HG03039 (cell line): Measurements from ENCODE around the gene CX3CL1.
"Not testable (repeated sequence)": the region's sequence is repeated elsewhere in the genome, so short reads cannot be mapped to it uniquely, and the experiment has no call there.

ENCODE experiments used
- ATAC-seq: cut with Tn5 transposase; IDR thresholded peaks from one replicate; pipeline ENCODE4 v1.9.1; 2021; ENCODE audit warnings: mild to moderate bottlenecking, moderate library complexity; ENCODE audit not compliant: unreplicated experiment

Gene CX3CL1

DNA sequence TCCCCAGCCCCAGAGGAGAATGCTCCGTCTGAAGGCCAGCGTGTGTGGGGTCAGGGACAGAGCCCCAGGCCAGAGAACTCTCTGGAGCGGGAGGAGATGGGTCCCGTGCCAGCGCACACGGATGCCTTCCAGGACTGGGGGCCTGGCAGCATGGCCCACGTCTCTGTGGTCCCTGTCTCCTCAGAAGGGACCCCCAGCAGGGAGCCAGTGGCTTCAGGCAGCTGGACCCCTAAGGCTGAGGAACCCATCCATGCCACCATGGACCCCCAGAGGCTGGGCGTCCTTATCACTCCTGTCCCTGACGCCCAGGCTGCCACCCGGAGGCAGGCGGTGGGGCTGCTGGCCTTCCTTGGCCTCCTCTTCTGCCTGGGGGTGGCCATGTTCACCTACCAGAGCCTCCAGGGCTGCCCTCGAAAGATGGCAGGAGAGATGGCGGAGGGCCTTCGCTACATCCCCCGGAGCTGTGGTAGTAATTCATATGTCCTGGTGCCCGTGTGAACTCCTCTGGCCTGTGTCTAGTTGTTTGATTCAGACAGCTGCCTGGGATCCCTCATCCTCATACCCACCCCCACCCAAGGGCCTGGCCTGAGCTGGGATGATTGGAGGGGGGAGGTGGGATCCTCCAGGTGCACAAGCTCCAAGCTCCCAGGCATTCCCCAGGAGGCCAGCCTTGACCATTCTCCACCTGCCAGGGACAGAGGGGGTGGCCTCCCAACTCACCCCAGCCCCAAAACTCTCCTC, 10.4 kb downstream of the CX3CL1 start:
- no peak for ATAC-seq

DNA sequence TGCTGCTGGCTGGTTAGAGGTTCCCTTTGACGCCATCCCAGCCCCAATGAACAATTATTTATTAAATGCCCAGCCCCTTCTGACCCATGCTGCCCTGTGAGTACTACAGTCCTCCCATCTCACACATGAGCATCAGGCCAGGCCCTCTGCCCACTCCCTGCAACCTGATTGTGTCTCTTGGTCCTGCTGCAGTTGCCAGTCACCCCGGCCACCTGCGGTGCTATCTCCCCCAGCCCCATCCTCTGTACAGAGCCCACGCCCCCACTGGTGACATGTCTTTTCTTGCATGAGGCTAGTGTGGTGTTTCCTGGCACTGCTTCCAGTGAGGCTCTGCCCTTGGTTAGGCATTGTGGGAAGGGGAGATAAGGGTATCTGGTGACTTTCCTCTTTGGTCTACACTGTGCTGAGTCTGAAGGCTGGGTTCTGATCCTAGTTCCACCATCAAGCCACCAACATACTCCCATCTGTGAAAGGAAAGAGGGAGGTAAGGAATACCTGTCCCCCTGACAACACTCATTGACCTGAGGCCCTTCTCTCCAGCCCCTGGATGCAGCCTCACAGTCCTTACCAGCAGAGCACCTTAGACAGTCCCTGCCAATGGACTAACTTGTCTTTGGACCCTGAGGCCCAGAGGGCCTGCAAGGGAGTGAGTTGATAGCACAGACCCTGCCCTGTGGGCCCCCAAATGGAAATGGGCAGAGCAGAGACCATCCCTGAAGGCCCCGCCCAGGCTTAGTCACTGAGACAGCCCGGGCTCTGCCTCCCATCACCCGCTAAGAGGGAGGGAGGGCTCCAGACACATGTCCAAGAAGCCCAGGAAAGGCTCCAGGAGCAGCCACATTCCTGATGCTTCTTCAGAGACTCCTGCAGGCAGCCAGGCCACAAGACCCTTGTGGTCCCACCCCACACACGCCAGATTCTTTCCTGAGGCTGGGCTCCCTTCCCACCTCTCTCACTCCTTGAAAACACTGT, 11.3 kb downstream of the CX3CL1 start:
- ATAC-seq, result no peak

DNA sequence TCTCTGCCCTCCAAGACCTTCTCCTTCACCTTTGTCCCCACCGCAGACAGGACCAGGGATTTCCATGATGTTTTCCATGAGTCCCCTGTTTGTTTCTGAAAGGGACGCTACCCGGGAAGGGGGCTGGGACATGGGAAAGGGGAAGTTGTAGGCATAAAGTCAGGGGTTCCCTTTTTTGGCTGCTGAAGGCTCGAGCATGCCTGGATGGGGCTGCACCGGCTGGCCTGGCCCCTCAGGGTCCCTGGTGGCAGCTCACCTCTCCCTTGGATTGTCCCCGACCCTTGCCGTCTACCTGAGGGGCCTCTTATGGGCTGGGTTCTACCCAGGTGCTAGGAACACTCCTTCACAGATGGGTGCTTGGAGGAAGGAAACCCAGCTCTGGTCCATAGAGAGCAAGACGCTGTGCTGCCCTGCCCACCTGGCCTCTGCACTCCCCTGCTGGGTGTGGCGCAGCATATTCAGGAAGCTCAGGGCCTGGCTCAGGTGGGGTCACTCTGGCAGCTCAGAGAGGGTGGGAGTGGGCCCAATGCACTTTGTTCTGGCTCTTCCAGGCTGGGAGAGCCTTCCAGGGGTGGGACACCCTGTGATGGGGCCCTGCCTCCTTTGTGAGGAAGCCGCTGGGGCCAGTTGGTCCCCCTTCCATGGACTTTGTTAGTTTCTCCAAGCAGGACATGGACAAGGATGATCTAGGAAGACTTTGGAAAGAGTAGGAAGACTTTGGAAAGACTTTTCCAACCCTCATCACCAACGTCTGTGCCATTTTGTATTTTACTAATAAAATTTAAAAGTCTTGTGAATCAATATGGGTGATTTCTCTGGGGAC, 12.2 kb downstream of the CX3CL1 start:
- ATAC-seq, result no peak

DNA sequence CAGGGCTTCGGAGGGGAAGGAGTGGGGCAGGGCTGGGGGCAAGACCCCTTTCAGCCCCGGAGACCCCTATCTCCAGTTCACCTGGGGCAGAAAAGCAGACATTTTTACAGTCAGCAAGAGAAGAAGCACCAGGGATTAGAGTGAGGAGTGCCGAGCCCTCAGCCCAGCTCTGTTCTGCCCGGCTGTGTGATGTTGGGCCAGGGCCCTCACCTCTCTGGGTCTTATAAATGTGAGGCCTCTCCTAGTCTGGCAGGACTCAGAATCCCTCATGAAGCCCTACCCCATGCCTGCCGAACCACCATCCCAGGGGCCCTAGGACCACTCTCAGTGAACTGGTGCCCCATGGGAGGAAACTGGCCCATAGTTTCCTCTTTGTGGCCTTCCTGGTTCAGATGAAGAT, 12.8 kb downstream of the CX3CL1 start:
- no peak for ATAC-seq

DNA sequence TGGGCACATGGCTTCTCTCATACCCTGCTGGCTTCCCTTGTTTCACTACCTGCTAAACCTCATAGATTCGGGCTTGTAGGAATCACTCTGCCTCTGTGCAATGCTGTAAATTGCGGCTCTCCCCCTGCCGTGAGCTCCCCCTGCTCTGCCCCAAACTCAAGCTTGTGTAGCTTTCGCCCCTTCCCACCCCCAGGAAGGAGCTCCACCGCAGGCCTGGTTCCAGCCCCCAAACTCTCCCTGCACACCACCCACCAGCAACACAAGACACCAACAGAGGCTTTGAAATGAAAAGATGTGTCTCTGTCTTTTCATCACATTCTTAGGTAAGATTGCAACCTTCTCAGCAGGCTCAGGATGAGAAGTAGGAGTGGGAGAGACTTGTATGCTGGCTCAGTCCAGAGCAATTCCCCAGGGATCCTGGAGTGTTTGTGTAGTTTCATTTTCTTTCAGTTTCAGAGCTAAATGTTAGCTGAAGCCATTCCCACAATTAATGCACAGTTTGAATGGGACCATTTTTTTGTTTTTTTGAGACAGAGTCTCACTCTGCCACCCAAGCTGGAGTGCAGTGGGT, 14.2 kb downstream of the CX3CL1 start:
- no peak for ATAC-seq

DNA sequence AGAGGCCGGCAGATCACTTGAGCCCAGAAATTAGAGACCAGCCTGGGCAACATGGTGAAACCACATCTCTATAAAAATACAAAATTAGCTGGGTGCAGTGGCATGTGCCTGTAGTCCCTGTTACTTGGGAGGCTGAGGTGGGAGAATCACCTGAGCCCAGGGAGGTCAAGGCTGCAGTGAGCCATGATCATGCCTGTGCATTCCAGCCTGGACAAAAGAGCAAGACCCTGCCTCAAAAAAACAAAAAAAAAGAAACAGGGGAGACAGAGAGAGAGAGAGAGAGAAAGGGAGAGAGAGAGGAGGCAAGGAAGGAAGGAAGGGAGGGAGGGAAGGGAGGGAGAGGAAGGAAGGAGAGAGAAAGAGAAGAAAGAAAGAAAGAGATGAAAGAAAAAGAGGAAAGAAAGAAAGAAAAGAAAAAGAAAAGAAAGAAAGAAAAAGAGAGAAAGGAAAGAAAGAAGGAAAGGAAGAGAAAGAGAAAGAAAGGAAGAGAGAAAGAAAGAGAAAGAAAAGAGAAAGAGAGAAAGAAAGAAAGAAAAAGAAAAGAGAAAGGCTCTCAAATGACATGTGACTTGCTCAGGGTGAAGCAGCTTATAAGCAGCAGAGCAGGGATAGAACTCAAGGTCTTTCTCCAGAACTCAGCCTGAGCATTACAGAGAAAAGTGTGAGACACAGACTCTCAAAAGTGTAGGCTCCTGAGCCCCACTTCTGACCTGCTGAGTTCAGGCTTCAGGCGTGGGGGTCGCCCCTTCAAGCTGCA, 15.5 kb downstream of the CX3CL1 start:
- ATAC-seq, result no peak

DNA sequence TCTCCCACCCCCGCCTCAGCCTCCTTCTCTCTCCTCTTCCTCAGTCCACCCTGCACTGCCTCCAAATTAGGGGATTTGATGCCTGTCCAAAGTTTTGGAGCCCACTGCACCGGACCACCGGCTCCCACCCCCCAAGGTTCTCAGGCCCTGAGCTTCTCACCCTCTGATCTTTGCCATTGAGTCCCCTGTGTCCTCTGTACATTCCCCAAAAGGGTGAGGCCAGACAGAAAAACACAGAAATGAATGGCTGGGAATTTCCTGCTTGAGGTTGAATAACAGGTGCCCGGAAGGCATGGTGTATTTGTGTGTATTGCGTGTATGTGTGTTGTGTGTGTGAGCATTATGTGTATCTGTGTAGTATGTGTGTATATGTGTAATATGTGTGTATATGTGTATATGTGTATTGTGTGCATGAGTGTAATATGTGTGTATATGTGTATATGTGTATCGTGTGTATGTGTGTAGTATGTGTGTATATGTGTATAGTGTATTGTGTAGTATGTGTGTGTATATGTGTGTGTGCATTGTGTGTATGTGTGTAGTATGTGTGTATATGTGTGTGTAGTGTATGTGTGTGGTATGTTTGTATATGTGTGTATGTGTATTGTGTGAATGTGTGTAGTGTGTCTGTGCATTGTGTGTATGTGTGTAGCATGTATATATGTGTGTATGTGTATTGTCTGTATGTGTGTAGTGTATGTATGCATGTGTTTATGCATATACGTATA, 16.2 kb downstream of the CX3CL1 start:
- ATAC-seq, result no peak

DNA sequence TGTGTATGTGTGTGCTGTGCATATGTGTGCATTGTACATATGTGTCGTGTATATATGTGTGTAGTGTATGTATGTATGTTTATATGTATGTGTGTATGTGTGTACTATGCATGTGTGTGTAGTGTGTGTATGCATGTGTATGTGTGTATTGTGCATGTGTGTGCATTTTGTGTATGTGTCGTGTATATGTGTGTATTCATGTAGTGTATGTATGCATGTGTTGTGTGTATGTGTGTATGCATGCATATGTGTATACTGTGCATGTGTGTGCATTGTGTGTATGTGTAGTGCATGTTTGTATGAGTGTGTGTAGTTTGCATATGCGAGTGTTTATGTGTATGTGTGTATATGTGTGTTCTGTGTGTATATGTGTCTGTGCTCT, 16.8 kb downstream of the CX3CL1 start:
- ATAC-seq, result no peak

DNA sequence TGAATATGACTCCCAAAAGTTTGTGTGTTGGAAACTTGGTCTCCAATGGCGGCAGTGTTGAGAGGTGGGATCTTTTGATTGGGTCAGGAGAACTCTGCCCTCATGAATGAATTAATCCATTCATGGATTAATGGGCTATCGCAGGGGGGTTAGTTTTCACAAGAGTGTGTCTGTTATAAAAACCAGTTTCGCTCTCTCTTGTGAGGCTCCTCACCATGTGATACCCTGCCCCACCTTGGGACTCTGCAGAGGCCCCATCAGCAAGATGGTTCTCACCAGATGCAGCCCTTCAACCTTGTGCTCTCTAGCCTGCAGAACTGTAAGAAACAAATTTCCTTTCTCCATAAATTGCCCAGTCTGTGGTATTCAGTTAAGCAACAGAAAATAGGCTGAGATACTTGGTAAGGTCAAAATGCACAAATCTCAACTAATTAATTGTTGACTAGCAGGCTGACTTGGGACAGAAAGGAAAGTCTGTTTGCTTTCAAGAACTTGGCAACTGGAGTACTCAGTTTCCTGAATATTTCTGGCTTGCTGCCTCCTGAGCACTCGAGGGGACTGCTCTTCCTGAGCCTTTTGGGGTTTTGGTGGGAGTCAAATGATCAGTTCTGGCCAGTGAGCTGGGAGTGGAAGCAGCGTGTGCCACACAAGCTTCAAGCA, 18.5 kb downstream of the CX3CL1 start:
- no peak for ATAC-seq

DNA sequence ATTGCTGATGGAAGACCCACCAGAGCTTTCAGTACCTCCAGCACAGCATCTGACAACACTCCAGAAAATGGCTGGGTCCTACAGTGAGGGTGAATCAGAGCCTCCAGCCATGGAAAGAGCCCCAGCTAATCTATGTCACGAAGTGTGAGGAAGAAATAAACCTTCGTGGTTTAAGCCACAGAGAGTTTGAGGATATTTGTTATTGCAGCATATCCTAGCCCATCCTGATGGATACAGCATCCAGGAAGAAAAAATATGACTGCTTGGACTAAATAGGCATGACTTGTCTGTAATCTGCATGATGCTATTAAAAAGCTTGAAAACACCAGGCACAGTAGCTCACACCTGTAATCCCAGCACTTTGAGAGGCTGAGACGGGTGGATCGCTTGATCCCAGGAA, 19.0 kb downstream of the CX3CL1 start:
- ATAC-seq, result no peak

DNA sequence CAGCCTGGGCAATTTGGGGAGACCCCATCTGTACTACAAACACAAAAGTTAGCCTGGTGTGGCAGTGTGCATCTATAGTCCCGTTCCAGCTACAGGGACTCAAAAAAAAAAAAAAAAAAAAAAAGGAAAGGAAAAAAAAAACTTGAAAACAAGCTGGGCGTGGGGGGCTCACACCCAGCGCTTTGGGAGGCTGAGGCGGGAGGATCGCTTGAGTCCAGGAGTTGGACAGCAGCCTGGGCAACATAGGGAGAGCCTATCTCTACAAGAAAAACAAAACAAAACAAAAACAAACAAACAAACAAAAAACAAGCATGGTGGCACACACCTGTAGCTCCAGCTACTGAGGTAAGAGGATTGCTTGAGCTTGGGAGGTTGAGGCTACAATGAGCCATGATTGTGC, 19.4 kb downstream of the CX3CL1 start:
- no peak for ATAC-seq

DNA sequence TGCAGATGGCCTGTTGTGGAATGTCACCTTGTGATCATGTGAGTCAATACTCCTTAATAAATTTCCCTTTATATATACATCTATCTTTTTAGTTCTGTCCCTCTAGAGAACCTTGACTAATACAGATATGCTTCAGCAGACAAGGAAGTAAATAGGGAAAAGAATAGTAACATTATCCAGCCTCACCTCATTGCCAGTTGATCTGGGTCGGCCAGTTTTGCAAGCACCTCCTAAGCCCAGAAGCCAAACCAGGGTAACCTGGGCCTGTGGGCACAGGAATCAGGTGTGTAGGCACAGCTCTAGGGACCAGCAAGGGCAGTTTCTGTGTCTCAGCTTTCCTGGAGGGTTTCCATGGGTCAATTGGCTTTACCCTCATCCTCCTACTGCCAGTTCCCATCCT, 20.4 kb downstream of the CX3CL1 start:
- no peak for ATAC-seq

DNA sequence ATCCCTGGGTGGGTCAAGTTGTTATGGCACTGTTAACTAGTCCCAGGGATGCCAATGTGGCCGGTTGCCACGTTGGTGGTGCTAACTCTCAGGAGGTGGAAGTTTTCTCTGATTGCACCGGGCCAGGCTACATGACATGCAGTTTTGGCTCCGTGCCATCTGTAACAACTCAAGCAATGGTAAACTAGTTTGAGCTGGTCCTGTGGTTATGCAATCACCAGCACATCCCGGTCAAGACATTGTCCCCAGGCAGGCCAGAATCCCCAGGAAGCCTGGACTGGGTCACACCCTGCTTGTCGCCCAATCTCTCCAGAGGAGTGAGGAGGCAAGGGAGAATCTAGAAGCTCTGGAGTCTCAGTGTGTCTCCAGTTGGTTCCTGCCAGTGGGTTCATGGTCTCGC, 22.2 kb downstream of the CX3CL1 start:
- no peak for ATAC-seq

DNA sequence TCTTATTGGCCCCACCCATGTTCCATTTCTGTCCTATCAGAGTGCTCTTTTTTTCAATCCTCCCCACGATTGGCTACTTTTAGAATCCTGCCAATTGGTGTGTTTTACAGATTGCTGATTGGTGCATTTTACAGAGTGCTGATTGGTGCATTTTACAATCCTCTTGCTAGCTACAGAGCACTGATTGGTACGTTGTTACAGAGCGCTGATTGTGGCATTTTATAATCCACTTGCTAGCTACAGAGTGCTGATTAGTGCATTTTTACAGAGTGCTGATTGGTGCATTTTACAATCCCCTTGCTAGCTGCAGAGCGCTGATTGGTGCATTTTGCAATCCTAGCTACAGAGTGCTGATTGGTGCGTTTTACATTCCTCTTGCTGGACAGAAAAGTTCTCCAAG, 22.7 kb downstream of the CX3CL1 start:
- ATAC-seq, result no peak

DNA sequence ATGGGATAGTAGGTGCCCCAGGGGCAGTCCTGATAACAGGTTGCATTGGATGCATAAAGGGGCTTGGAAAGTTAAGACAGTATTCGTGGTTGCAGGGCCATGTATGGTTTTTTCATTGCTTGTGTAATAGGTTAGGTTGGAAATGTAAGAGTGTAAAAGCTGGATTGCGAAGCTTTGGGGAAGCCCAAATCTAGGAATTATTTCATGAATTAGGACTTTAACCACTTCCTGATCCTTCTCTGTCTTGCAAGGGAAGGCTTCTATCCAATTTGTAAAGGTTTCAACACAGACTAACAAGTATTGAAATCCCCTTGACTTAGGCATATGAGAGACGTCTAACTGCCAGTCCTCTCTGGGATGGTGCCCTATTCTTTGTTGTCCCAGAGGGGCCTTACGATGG, 24.5 kb downstream of the CX3CL1 start:
- ATAC-seq, result no peak

DNA sequence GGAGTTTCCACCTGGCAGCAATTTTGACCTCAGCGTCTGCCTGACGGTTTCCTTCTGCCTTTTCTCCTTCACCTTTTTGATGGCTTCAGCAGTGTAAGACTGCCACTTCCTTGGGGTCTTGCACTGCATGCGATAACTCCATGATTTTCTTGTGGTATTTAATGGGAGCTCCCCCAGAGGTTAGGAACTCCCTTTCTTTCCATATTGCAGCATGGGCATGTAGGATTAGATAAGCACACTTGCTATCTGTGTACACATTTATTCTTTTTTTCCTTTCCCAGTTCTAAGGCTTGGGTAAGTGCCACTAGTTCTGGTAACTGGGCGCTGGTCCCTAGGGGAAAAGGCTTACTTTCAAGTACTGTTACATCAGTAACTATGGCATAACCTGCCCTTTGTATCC, 25.2 kb downstream of the CX3CL1 start:
- ATAC-seq, result not testable (repeated sequence)

DNA sequence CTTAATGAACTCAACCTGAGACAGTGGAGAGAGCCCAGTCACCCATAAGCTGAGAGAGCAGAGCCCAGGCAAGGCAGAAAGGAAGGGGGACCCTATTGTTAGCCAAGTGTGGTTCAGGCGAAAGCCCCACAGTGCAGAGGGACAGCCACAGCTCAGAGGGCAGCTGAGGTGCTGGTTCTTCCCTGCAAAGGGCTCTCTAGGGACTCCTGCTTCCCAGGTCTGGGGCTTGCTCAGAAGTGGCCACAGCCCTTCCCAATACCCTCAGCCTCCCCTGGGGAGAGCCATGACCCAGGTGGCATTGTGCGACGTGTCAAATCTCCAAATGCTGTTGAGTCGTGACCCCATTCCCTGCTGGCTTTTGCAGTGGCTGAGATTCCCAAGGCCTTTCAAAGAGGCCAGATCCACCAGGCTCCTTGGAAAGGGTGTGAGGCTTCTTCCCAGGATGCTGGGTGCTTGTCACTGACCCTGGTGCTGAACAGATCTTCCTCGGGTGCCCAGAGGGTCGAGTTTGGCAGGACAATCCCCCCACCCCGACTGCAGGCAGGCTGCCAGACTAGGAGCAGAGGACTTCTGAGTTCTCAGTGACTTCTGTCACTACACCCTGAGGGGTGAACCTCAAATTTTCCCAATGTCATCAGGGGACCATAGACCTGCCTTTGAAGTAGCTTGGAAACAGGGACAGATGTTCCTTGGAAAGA, 29.8 kb downstream of the CX3CL1 start:
- ATAC-seq, result no peak
